HCT116 (cell line): ENCODE measurements around the gene MBL2. TPM values are rescaled to one million over a fixed set of nuclear protein-coding genes. Genes with fewer than 3 reads are reported as not detected.

Source experiments
- ATAC-seq: fragments of 200-7000 bp; cut with Tn5 transposase; 2 replicates; pipeline ENCODE4 v1.9.1; 2020; ENCODE audit warnings: mild to moderate bottlenecking, moderate library complexity
- BruUV-seq: library from RNA; stranded (reverse); fragments of 400-500 nt; replicated peaks from 2 replicates; lab custom pipeline; 2021; lab: Mats Ljungman, UMichigan
- CTCF ChIA-PET: fragments of 300-600 bp; sonication (Branson Sonifier 250); formaldehyde crosslinking; loops from one replicate; lab custom pipeline; 2021; ENCODE audit warnings: antibody characterized with exemption; lab: Charles Lee
- POLR2A ChIA-PET: fragments of 300-600, 350-600 bp; sonication (Branson Sonifier 250); formaldehyde crosslinking; loops from one replicate; lab custom pipeline; 2021; ENCODE audit warnings: antibody characterized with exemption; lab: Charles Lee
- RAD21 ChIA-PET, 2 experiments: fragments of 300-600 bp; sonication (Branson Sonifier 250); formaldehyde crosslinking; loops; one replicate each; lab custom pipeline; 2023; ENCODE audit warnings: low total read pairs in 2 of 2; ENCODE audit not compliant: uncharacterized antibody in 2 of 2, unreplicated experiment in 2 of 2, low non-redundant PET in 1 of 2; lab: Charles Lee
- DNase-seq: peaks from one replicate; pipeline ENCODE4 v3.0.0-alpha.2; 2010; ENCODE audit warnings: low read depth, low spot score
- H2AFZ ChIP-seq: fragments of 200-600 bp; shearing (Covaris generic), sonication (generic); 2 replicates; pipeline ENCODE4 v1.6.1; 2017; ENCODE audit warnings: low read depth, mixed run types, mixed read lengths, antibody characterized with exemption, low read length; ENCODE audit not compliant: poor library complexity, severe bottlenecking
- H3K27ac ChIP-seq: 2 replicates; pipeline ENCODE4 v1.5.1; 2012; ENCODE audit warnings: low read depth, low read length
- H3K27me3 ChIP-seq: fragments of 200-600 bp; sonication (generic); 2 replicates; pipeline ENCODE4 v1.6.1; 2016; ENCODE audit warnings: mixed run types, low read length, mixed read lengths; ENCODE audit not compliant: insufficient read depth
- H3K36me3 ChIP-seq, 2 experiments: fragments of 200-500 bp in 1 of 2; fragments of 200-600 bp in 1 of 2; sonication (Bioruptor generic) in 1 of 2; sonication (generic) in 1 of 2; 2 replicates each; pipeline versions ENCODE4 v1.5.1 to v1.6.1; 2014 to 2016; ENCODE audit warnings: low read length in 2 of 2, inconsistent platforms in 1 of 2, mixed read lengths in 1 of 2, mixed run types in 1 of 2; ENCODE audit not compliant: insufficient read depth in 2 of 2, control insufficient read depth in 1 of 2
- H3K4me1 ChIP-seq, 2 experiments: fragments of 200-600 bp in 1 of 2; sonication (generic) in 1 of 2; 2 replicates each; pipeline versions ENCODE4 v1.5.1 to v1.6.1; 2012 to 2017; ENCODE audit warnings: low read length in 2 of 2, inconsistent platforms in 1 of 2, mild to moderate bottlenecking in 1 of 2, mixed read lengths in 1 of 2, mixed run types in 1 of 2, moderate library complexity in 1 of 2; ENCODE audit not compliant: insufficient read depth in 2 of 2, control insufficient read depth in 1 of 2
- H3K4me2 ChIP-seq: fragments of 200-600 bp; sonication (generic); 2 replicates; pipeline ENCODE4 v1.6.1; 2017; ENCODE audit warnings: mixed run types, low read length, mixed read lengths
- H3K4me3 ChIP-seq, 2 experiments: fragments of 200-600 bp in 1 of 2; sonication (generic) in 1 of 2; replicated peaks in 1 of 2; 2 replicates each; pipeline ENCODE4 v1.5.1; 2011 to 2016; ENCODE audit warnings: low read length in 2 of 2, control low read depth in 1 of 2, low read depth in 1 of 2, mild to moderate bottlenecking in 1 of 2, mixed read lengths in 1 of 2, mixed run types in 1 of 2
- H3K79me2 ChIP-seq: fragments of 200-600 bp; sonication (generic); 2 replicates; pipeline ENCODE4 v1.6.1; 2017; ENCODE audit warnings: mild to moderate bottlenecking, mixed run types, low read length, moderate library complexity, mixed read lengths; ENCODE audit not compliant: insufficient read depth
- H3K9ac ChIP-seq: fragments of 200-600 bp; sonication (generic); 2 replicates; pipeline ENCODE4 v1.6.1; 2016; ENCODE audit warnings: low read length, mixed read lengths
- H3K9me2 ChIP-seq: fragments of 200-600 bp; sonication (generic), shearing (Covaris generic); 2 replicates; pipeline ENCODE4 v1.6.1; 2017; ENCODE audit warnings: mixed run types, mild to moderate bottlenecking, moderate library complexity; ENCODE audit not compliant: insufficient read depth
- H3K9me3 ChIP-seq, 2 experiments: fragments of 200-500 bp in 1 of 2; fragments of 200-600 bp in 1 of 2; sonication (Bioruptor generic) in 1 of 2; sonication (generic) in 1 of 2; 2 replicates each; pipeline ENCODE4 v1.6.1; 2014 to 2017; ENCODE audit warnings: low read length in 2 of 2, mixed read lengths in 2 of 2, inconsistent platforms in 1 of 2, low read depth in 1 of 2, mild to moderate bottlenecking in 1 of 2, mixed run types in 1 of 2, moderate library complexity in 1 of 2; ENCODE audit not compliant: control insufficient read depth in 1 of 2, insufficient read depth in 1 of 2
- H4K20me1 ChIP-seq: fragments of 200-600 bp; sonication (generic), shearing (Covaris generic); 2 replicates; pipeline ENCODE4 v1.6.1; 2017; ENCODE audit warnings: mixed run types, mild to moderate bottlenecking, moderate library complexity; ENCODE audit not compliant: insufficient read depth
- ATF3 ChIP-seq: IDR thresholded peaks from 2 replicates; pipeline ENCODE4 v1.6.1; 2012
- CBX3 ChIP-seq: IDR thresholded peaks from 2 replicates; pipeline ENCODE4 v1.6.1; 2012; ENCODE audit warnings: low read depth
- CEBPB ChIP-seq: IDR thresholded peaks from 2 replicates; pipeline ENCODE4 v1.6.1; 2012; ENCODE audit warnings: low read depth
- CTCF ChIP-seq, 3 experiments: fragments of 200-600 bp in 1 of 3; sonication (generic) in 1 of 3; IDR thresholded peaks in 2 of 3; conservative IDR thresholded peaks in 1 of 3; 2 replicates each; pipeline ENCODE4 v1.5.1; 2012 to 2017; ENCODE audit warnings: low read depth in 2 of 3, low read length in 2 of 3, antibody characterized with exemption in 1 of 3, borderline replicate concordance in 1 of 3, control low read depth in 1 of 3, mild to moderate bottlenecking in 1 of 3, mixed read lengths in 1 of 3, mixed run types in 1 of 3, moderate library complexity in 1 of 3; ENCODE audit not compliant: insufficient read depth in 1 of 3
- EGR1 ChIP-seq: IDR thresholded peaks from 2 replicates; pipeline ENCODE4 v1.6.1; 2012; ENCODE audit warnings: low read depth
- ELF1 ChIP-seq: IDR thresholded peaks from 2 replicates; pipeline ENCODE4 v1.6.1; 2012; ENCODE audit warnings: low read depth, borderline replicate concordance
- EZH2phosphoT487 ChIP-seq: fragments of 200-600 bp; IDR thresholded peaks from 2 replicates; pipeline ENCODE4 v1.6.1; 2018; ENCODE audit warnings: antibody characterized with exemption, borderline replicate concordance
- JUND ChIP-seq: IDR thresholded peaks from 2 replicates; pipeline ENCODE4 v1.6.1; 2012
- MAX ChIP-seq: IDR thresholded peaks from 2 replicates; pipeline ENCODE4 v1.6.1; 2012
- POLR2A ChIP-seq: IDR thresholded peaks from 2 replicates; pipeline ENCODE4 v1.7.0; 2011; ENCODE audit warnings: borderline replicate concordance; ENCODE audit not compliant: insufficient read depth, insufficient read length; ENCODE audit errors: extremely low read depth
- SRF ChIP-seq: IDR thresholded peaks from 2 replicates; pipeline ENCODE4 v1.6.1; 2012; ENCODE audit warnings: low read depth
- TCF7L2 ChIP-seq: IDR thresholded peaks from 2 replicates; pipeline ENCODE4 v1.7.0; 2011; ENCODE audit warnings: borderline replicate concordance, inconsistent platforms; ENCODE audit not compliant: insufficient read depth, insufficient read length; ENCODE audit errors: extremely low read depth
- YY1 ChIP-seq: IDR thresholded peaks from 2 replicates; pipeline ENCODE4 v1.6.1; 2011; ENCODE audit warnings: low read length, low read depth, moderate library complexity, mild to moderate bottlenecking; ENCODE audit not compliant: insufficient replicate concordance; ENCODE audit errors: extremely low read depth
- ZBTB33 ChIP-seq: IDR thresholded peaks from 2 replicates; pipeline ENCODE4 v1.6.1; 2011; ENCODE audit warnings: mild to moderate bottlenecking, low read length, moderate library complexity; ENCODE audit not compliant: insufficient replicate concordance; ENCODE audit errors: extremely low read depth
- ZFX ChIP-seq: fragments of 450-650 bp; IDR thresholded peaks from 2 replicates; pipeline ENCODE4 v1.6.1; 2017
- intact Hi-C: fragments of 100-400 bp; cut with micrococcal nuclease; formaldehyde crosslinking; loops from 2 replicates; pipeline ENCODE4 v1.10.0; 2022
- total RNA-seq: library from RNA; stranded (reverse); gene quantifications from one replicate; pipeline ENCODE4 v1.2.1, GENCODE V29; 2021; ENCODE audit not compliant: unreplicated experiment

The MBL2 gene
- total RNA-seq, 1 experiment from 2014 or later = not detected

- H3K9me3 ChIP-seq = no peaks in the 10 kb centered on the region
- no peak overlapping the region for H3K4me3 ChIP-seq
- no peaks in the 10 kb centered on the region for H3K79me2 ChIP-seq
- H4K20me1 ChIP-seq = no peaks in the 10 kb centered on the region
- no peaks in the 10 kb centered on the region for H3K36me3 ChIP-seq
- no peaks in the 10 kb centered on the region; the same call in 1 of the 2 replicates for H3K27me3 ChIP-seq
- BruUV-seq = no TSS peak
- H2AFZ ChIP-seq = no peak overlapping the region
- TF ChIP-seq CEBPB (no peak), POLR2A (no peak), ELF1 (no peak), ZFX (no peak), ZBTB33 (no peak), ATF3 (no peak)
- CTCF ChIA-PET = no interaction called here
- H3K9me2 ChIP-seq = no peaks in the 10 kb centered on the region
- RAD21 ChIA-PET = no interaction called here
- intact Hi-C loops = no loop called here
- ATAC-seq (no peak), DNase-seq (no peak)
- no peaks in the 10 kb centered on the region for H3K4me1 ChIP-seq
- H3K27ac ChIP-seq = no peak overlapping the region
- no peak overlapping the region for H3K9ac ChIP-seq
- no peak overlapping the region for H3K4me2 ChIP-seq
- POLR2A ChIA-PET = no interaction called here
Observed at GRCh38 chr10:52786098-52786497, 13.5 kb upstream of the MBL2 start.

GRCh38 chr10:52785418-52785817 is 12.8 kb upstream of the MBL2 start:
- H3K9me3 ChIP-seq = no peaks in the 10 kb centered on the region
- H3K27me3 ChIP-seq = no peaks in the 10 kb centered on the region; the same call in 1 of the 2 replicates
- no peaks in the 10 kb centered on the region for H3K4me1 ChIP-seq
- H3K36me3 ChIP-seq = no peaks in the 10 kb centered on the region
- RAD21 ChIA-PET = no interaction called here
- no TSS peak for BruUV-seq
- H3K9ac ChIP-seq = no peak overlapping the region
- POLR2A ChIA-PET = no interaction called here
- H3K4me3 ChIP-seq = no peak overlapping the region
- DNase-seq = no peak
- intact Hi-C loops = no loop called here
- no peaks in the 10 kb centered on the region for H3K9me2 ChIP-seq
- H3K27ac ChIP-seq = no peak overlapping the region
- no peak for ATAC-seq
- no peak overlapping the region for H3K4me2 ChIP-seq
- H4K20me1 ChIP-seq = no peaks in the 10 kb centered on the region
- no peak overlapping the region for H2AFZ ChIP-seq
- no peaks in the 10 kb centered on the region for H3K79me2 ChIP-seq
- CTCF ChIA-PET = no interaction called here
- no peak for TF ChIP-seq EZH2phosphoT487
- no peak for TF ChIP-seq ELF1
- TF ChIP-seq EGR1 = no peak
- no peak for TF ChIP-seq CBX3
- no peak for TF ChIP-seq ZBTB33
- no peak for TF ChIP-seq TCF7L2
- TF ChIP-seq SRF = no peak
- TF ChIP-seq ZFX = no peak
- TF ChIP-seq JUND = no peak
- TF ChIP-seq MAX = no peak
- TF ChIP-seq YY1 = no peak
- TF ChIP-seq CTCF (IDR thresholded peaks at IDR 0.05 in 2 of 3, conservative IDR thresholded peaks at IDR 0.05 in 1 of 3; ENCODE audit: borderline replicate concordance in 1 of 3, insufficient read depth in 1 of 3, low read depth in 2 of 3, low read length in 2 of 3) = no peak
